NT2/D1 (cell line): Measurements from ENCODE around the gene EBLN2.

Source experiments
- SUZ12 ChIP-seq: IDR thresholded peaks from 2 replicates; pipeline ENCODE4 v1.6.1; 2011; ENCODE audit not compliant: insufficient read length, insufficient read depth; ENCODE audit errors: extremely low read depth
- ZNF274 ChIP-seq: IDR thresholded peaks from 2 replicates; pipeline ENCODE4 v1.6.1; 2011; ENCODE audit warnings: mild to moderate bottlenecking, low read depth, low read length

- TF ChIP-seq ZNF274 (no peak), SUZ12 (no peak)
These were observed 42.5 kb upstream of the EBLN2 start for GRCh38 chr3:73018790-73019441.
